GM18502 (cell line): Measurements from ENCODE around the gene GMCL1.

Source experiments
- ATAC-seq: cut with Tn5 transposase; IDR thresholded peaks from one replicate; pipeline ENCODE4 v1.9.1; 2021; ENCODE audit warnings: mild to moderate bottlenecking; ENCODE audit not compliant: unreplicated experiment, poor library complexity

GMCL1 gene

GRCh38 chr2:69917852-69918251, 88.4 kb downstream of the GMCL1 start:
- no peak for ATAC-seq

- no peak for ATAC-seq
These were observed 88.9 kb downstream of the GMCL1 start for GRCh38 chr2:69918401-69918800.

GRCh38 chr2:69923116-69923515, 93.7 kb downstream of the GMCL1 start:
- no peak for ATAC-seq

- ATAC-seq: no peak
These were observed 97.5 kb downstream of the GMCL1 start for GRCh38 chr2:69926849-69927515.
